Stimulated activated CD4-positive, alpha-beta T cell treated with anti-CD3 and anti-CD28 coated beads, Interleukin-1b, Interleukin-23, amount 100 ng/mL, for 4 hours (primary cell): ENCODE results near the gene PAGR1.
"Not testable (repeated sequence)": the region's sequence is repeated elsewhere in the genome, so short reads cannot be mapped to it uniquely, and the experiment has no call there.

Experiments used
- DNase-seq, 2 donors: peaks; one replicate each; pipeline ENCODE4 v3.0.0-alpha.2; 2020; ENCODE audit warnings: low read depth in 2 of 2

The PAGR1 gene

GRCh38 chr16:29812754-29813643, 3.0 kb upstream of the PAGR1 start:
- DNase-seq, result no peak

GRCh38 chr16:29813644-29814562, 2.0 kb upstream of the PAGR1 start:
- no peak for DNase-seq

- no peak for DNase-seq
Measured at GRCh38 chr16:29814592-29814991, 1.4 kb upstream of the PAGR1 start.

- DNase-seq, result no peak
Measured at GRCh38 chr16:29815032-29815721, 775 bp upstream of the PAGR1 start.

- peak in 1 of 2 donors; percentile 45 for DNase-seq
Measured at GRCh38 chr16:29816694-29817441, 916 bp downstream of the PAGR1 start.

- no peak for DNase-seq
Measured at GRCh38 chr16:29818082-29818481, 2.1 kb downstream of the PAGR1 start.

- no peak for DNase-seq
Measured at GRCh38 chr16:29819506-29819905, 3.6 kb downstream of the PAGR1 start.

GRCh38 chr16:29820271-29820701, 4.3 kb downstream of the PAGR1 start, which contains the start of gene MVP:
MVP (plus strand) TSS chr16:29820462; CDS start chr16:29830550, 10,088 bp downstream.
- peak in 1 of 2 donors; percentile 46 for DNase-seq

- no peak for DNase-seq
Measured at GRCh38 chr16:29820730-29821642, 5.0 kb downstream of the PAGR1 start.

- no peak for DNase-seq
Measured at GRCh38 chr16:29821643-29822115, 5.7 kb downstream of the PAGR1 start.

- no peak for DNase-seq
Measured at GRCh38 chr16:29824589-29825144, 8.7 kb downstream of the PAGR1 start.

- no peak for DNase-seq
Measured at GRCh38 chr16:29825145-29826044, 9.4 kb downstream of the PAGR1 start.

- DNase-seq, result no peak
Measured at GRCh38 chr16:29826342-29826695, 10.4 kb downstream of the PAGR1 start.

GRCh38 chr16:29830774-29831173, 14.8 kb downstream of the PAGR1 start:
- DNase-seq, result no peak

GRCh38 chr16:29831490-29831889, 15.5 kb downstream of the PAGR1 start:
- no peak for DNase-seq

GRCh38 chr16:29833219-29833618, 17.3 kb downstream of the PAGR1 start:
- not testable (repeated sequence) for DNase-seq

GRCh38 chr16:29834079-29834478, 18.1 kb downstream of the PAGR1 start:
- no peak for DNase-seq

GRCh38 chr16:29835926-29836325, 20.0 kb downstream of the PAGR1 start:
- DNase-seq, result no peak

GRCh38 chr16:29836623-29837022, 20.7 kb downstream of the PAGR1 start:
- DNase-seq, result no peak
